Measurements from ENCODE around the gene EPAS1.

GRCh38 chr2:46383784-46384456 is 86.7 kb downstream of the EPAS1 start:
- TF ChIP-seq PKNOX1 (IDR thresholded peaks at IDR 0.05): no peak
- no peak for TF ChIP-seq CTBP1 (IDR thresholded peaks at IDR 0.05; ENCODE audit: borderline replicate concordance)
- TF ChIP-seq ZNF384 (IDR thresholded peaks at IDR 0.05): no peak
- no peak for TF ChIP-seq TARDBP (IDR thresholded peaks at IDR 0.05)
- no peak for TF ChIP-seq BHLHE40 (IDR thresholded peaks at IDR 0.05; ENCODE audit: borderline replicate concordance)
- no peak for TF ChIP-seq FOXK2 (IDR thresholded peaks at IDR 0.05)
- no peak for TF ChIP-seq NFRKB (IDR thresholded peaks at IDR 0.05)
- TF ChIP-seq SP1 (IDR thresholded peaks at IDR 0.05): no peak
- no peak for TF ChIP-seq LEF1 (IDR thresholded peaks at IDR 0.05; ENCODE audit: borderline replicate concordance)

Data from HEK293T (cell line).